Ovary (tissue), 9 donors: ENCODE measurements around the gene CYS1. TPM values are rescaled to one million over a fixed set of nuclear protein-coding genes. Genes with fewer than 3 reads are reported as not detected.

Experiments used
- DNase-seq, 5 donors: peaks; one replicate each; pipeline ENCODE4 v3.0.0-alpha.2; 2019 to 2020
- H3K27ac ChIP-seq, 2 donors: fragments of 200-600 bp; one replicate each; pipeline versions ENCODE4 v1.5.1 to v1.8.0; 2019 to 2022
- H3K27me3 ChIP-seq: fragments of 200-600 bp; one replicate; pipeline ENCODE4 v1.8.0; 2022
- H3K36me3 ChIP-seq: fragments of 200-600 bp; sonication (generic); one replicate; pipeline ENCODE4 v1.5.1; 2019
- H3K4me1 ChIP-seq: one replicate; pipeline ENCODE4 v1.8.1; 2013; ENCODE audit warnings: mild to moderate bottlenecking, moderate library complexity; ENCODE audit not compliant: insufficient read depth
- H3K4me3 ChIP-seq: fragments of 200-600 bp; sonication (generic); one replicate; pipeline ENCODE4 v1.5.1; 2017
- H3K9me3 ChIP-seq, 2 donors: fragments of 200-600 bp in 1 of 2; sonication (generic) in 1 of 2; one replicate each; pipeline versions ENCODE4 v1.5.1 to v1.8.1; 2013 to 2019; ENCODE audit warnings: mild to moderate bottlenecking in 1 of 2, moderate library complexity in 1 of 2
- EP300 ChIP-seq: sonication (generic); formaldehyde crosslinking; IDR thresholded peaks from one replicate; pipeline ENCODE4 v1.6.1; 2017; ENCODE audit warnings: antibody characterized with exemption
- POLR2A ChIP-seq: fragments of 450-650 bp; IDR thresholded peaks from one replicate; pipeline ENCODE4 v1.6.1; 2017; ENCODE audit warnings: antibody characterized with exemption, mild to moderate bottlenecking, moderate library complexity
- WGBS, 3 donors: extraction: QIAGEN DNeasy Blood & Tissue Kit in 1 of 3; methylation state at CpG; one replicate each; pipeline versions ENCODE4 v1.1.5 to v1.1.7; 2013 to 2017; 5-methylcytosine and 5-hydroxymethylcytosine counted together
- intact Hi-C, 4 donors: fragments of 100-400 bp; cut with DNase I; formaldehyde crosslinking; loops; one replicate each; pipeline versions ENCODE4 v1.11.0 to v1.15.1; 2022 to 2023
- polyA plus RNA-seq, 2 donors: library from polyadenylated mRNA; stranded (reverse); fragments of 200-250 nt in 1 of 2; fragments of 350-450 nt in 1 of 2; fragmentation: Illumina TruSeq in 1 of 2; extraction: RNeasy Lipid Tissue Mini Kit (QIAGEN cat#74804) in 1 of 2; gene quantifications; one replicate each; pipeline ENCODE4 v1.2.3, GENCODE V29; 2013 to 2014
- total RNA-seq, 7 donors: library from RNA; depleted of rRNA in 2 of 7; stranded (reverse); fragments of >200 nt in 2 of 7; fragmentation: NEBNext Ultra II Directional in 3 of 7; extraction: Animal tissue kit (Norgen Biotek cat#: 25700) in 3 of 7; gene quantifications; one replicate each; pipeline versions ENCODE4 v1.1.0 to v1.2.4, GENCODE V29; 2016 to 2023
- TF ChIP-seq, protein P1 (sequence below), 3 donors: fragments of 450-650 bp in 2 of 3; fragments of 200-600 bp in 1 of 3; IDR thresholded peaks; one replicate each; pipeline versions ENCODE4 v1.5.1 to v1.8.0; 2016 to 2022; ENCODE audit warnings: antibody characterized with exemption in 3 of 3, mild to moderate bottlenecking in 1 of 3
- donor health status: DM: no; HTN: no; CAD: no; lungs with moderate emphysema.
- donor health status: DM: no; HTN: no; CAD: no.
- donor health status: Bipolar disorder and iron deficiency.
- donor health status: DM: yes; HTN: yes; CAD: no.
- donor health status: DM: no; HTN: no; CAD: no.
- donor health status: DM: yes; HTN: yes; CAD: no.

CYS1 gene
- total and polyA plus RNA-seq, 9 donors = 5.9 to 21.5 (median 12.0) TPM

DNA sequence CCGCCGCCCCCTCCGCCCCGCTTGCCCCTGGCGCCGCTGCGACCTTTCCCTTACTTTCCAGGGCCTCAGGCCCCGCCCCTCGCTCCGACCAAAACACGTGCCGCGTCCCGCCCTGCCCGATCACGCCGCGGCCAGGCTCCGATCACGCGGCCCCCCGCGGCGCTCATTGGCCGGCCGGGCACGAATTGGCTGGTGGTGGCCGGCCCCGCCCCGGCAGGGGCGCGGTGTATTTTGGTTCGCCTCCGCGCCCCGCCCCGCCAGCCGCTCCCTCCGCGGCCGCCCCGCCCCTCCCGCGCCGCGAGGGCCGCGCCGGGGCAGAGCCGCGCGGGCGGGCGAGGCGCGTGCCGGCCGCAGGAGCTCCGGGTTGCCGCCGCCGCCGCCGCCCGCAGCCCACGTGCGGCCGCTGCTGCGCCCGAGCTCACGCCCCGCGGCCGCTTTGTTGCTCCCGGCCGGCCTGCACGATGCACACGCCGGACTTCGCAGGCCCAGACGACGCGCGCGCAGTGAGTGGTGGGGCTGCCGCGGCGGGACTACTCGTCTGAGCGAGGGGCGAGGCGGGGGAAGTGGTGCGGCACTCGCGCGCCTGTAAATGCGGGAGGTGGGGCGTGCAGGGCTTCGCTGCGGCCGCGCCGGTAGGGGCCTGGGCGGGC lies 36.8 kb downstream of the CYS1 start, which contains the start of gene KLF11:
Gene KLF11, plus strand, starts transcription at position 295 of the 650 bp plus-strand sequence. Its CDS starts 167 bp downstream, at position 462.
- Histone ChIP-seq H3K27me3 (no peaks in the 10 kb centered on the region), H3K4me1 (peaks cover 20% of the 10 kb centered on the region), H3K9me3 (no peaks in the 10 kb centered on the region), H3K27ac (peak within 1 kb of the TSS; percentile 98 to 99), H3K36me3 (no peaks in the 10 kb centered on the region), H3K4me3 (peak within 1 kb of the TSS; percentile 83)
- DNase-seq = peak; percentile 96 to 98 (median 97)
- TF ChIP-seq EP300 = peak; percentile 45
- TF ChIP-seq POLR2A = peak; percentile 75
- TF ChIP-seq, protein P1, sequence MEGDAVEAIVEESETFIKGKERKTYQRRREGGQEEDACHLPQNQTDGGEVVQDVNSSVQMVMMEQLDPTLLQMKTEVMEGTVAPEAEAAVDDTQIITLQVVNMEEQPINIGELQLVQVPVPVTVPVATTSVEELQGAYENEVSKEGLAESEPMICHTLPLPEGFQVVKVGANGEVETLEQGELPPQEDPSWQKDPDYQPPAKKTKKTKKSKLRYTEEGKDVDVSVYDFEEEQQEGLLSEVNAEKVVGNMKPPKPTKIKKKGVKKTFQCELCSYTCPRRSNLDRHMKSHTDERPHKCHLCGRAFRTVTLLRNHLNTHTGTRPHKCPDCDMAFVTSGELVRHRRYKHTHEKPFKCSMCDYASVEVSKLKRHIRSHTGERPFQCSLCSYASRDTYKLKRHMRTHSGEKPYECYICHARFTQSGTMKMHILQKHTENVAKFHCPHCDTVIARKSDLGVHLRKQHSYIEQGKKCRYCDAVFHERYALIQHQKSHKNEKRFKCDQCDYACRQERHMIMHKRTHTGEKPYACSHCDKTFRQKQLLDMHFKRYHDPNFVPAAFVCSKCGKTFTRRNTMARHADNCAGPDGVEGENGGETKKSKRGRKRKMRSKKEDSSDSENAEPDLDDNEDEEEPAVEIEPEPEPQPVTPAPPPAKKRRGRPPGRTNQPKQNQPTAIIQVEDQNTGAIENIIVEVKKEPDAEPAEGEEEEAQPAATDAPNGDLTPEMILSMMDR (IDR thresholded peaks at IDR 0.05) = peak in 1 of 3 donors; percentile 14
- 0 to 2% (median 0%) methylated on average over 8 to 102 of the region's 104 CpGs for WGBS, 3 donors
- intact Hi-C loops = loop anchor here in 1 of 4 donors (10.0 kb wide), 1 partner anchor 1701 kb away; the partner anchor contains the start of gene LPIN1

DNA sequence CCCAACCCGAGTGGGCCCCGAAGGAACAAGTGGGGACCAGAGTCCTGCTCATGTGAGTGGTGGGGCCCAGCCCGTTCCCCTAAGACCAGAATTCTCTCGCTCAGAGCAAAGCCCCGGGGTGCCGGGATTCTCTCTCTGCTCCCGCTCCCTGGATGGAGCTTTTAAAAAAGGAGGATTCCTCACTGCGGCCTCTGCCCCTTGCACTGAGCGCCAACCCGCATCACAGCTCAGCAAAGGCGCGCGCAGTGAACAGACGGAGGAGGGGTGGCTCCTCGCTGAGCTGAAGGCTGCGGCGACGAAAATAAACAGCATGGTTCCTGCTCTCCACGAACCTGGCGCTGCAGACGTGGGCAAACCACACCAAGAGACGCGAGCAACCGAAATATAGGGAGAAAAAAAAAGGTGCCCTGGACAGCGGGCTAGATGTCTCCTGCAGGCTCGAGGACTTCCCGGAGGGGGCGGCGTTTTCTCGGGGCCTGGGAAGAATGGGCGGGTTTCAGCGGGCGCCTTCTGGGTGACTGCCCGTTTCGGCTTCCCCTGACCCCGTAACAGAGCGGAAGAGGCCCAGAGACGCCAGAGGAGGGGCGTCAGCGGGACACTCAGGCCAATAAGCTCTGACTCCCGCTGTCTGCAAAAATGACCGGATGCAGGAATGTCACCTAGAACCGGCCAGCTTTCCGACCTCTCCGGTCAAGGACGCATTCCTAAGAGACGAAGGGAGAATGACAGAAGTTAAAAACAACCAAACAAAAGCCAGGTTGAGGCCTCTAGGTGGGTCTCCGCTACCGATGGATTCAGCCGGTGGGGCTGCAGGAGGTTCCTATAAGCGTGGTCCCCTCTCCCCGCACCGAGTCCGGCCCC lies 37.7 kb downstream of the CYS1 start:
- no peaks in the 10 kb centered on the region for H3K9me3 ChIP-seq
- intact Hi-C loops = loop anchor here in 1 of 4 donors (10.0 kb wide), 1 partner anchor 1702 kb away; the partner anchor contains the start of gene LPIN1

DNA sequence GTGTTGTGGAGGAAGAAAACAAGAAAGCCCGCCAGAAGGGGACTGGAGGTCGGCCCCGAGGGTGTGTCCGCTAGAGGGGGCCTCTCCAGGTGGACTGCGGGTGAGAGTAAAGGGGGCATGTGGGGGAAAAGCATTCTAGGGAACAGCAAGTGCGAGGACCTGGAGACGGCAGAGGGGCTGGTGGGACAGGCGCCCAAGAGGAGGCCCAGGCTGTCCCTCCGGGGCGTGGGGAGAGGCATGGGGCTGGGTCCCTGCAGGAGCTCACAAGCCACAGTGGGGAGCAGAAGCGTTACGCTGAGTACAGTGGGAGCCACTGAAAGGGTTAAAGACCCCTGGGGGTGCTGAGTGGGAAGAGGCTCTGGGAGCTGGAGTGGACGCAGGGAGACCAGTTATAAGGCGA lies 38.5 kb downstream of the CYS1 start:
- Histone ChIP-seq H3K4me3 (peak overlapping the region; percentile 42), H3K36me3 (no peaks in the 10 kb centered on the region), H3K27ac (peak overlapping the region; percentile 75 to 99), H3K4me1 (peaks cover 22% of the 10 kb centered on the region), H3K9me3 (no peaks in the 10 kb centered on the region), H3K27me3 (no peaks in the 10 kb centered on the region)
- TF ChIP-seq EP300 (no peak), POLR2A (no peak)
- TF ChIP-seq, protein P1 (IDR thresholded peaks at IDR 0.05) = no peak
- 69 to 76% (median 73%) methylated on average over 14 of the region's 14 CpGs for WGBS, 3 donors
- intact Hi-C loops = loop anchor here in 1 of 4 donors (10.0 kb wide), 1 partner anchor 1703 kb away; the partner anchor contains the start of gene LPIN1
- peak in 2 of 5 donors; percentile 51 to 63 for DNase-seq

More for the DNA sequence above, 37.7 kb downstream of the CYS1 start:
- Histone ChIP-seq H3K4me3 (peak overlapping the region; percentile 42), H3K36me3 (no peaks in the 10 kb centered on the region), H3K27me3 (no peaks in the 10 kb centered on the region), H3K4me1 (peaks cover 20% of the 10 kb centered on the region), H3K27ac (peak overlapping the region; percentile 75 to 99)
- TF ChIP-seq EP300 = peak; percentile 58
- TF ChIP-seq, protein P1 (IDR thresholded peaks at IDR 0.05) = peak in 1 of 3 donors; percentile 32
- TF ChIP-seq POLR2A = no peak
- WGBS, 3 donors = 1 to 9% (median 3%) methylated on average over 53 to 54 of the region's 54 CpGs
- DNase-seq = peak; percentile 84 to 90 (median 86)
